HL-60 (cell line): Measurements from ENCODE around the gene HS3ST3A1.

Source experiments
- POLR2AphosphoS5 ChIP-seq: IDR thresholded peaks from 2 replicates; pipeline ENCODE4 v1.6.1; 2012; ENCODE audit warnings: low read depth
- SPI1 ChIP-seq: IDR thresholded peaks from 2 replicates; pipeline ENCODE4 v1.6.1; 2012; ENCODE audit warnings: low read depth, mild to moderate bottlenecking, borderline replicate concordance
- TF ChIP-seq, protein P1 (sequence below): IDR thresholded peaks from one replicate; pipeline ENCODE4 v1.5.1; 2011; ENCODE audit warnings: low read length, control low read depth, inconsistent platforms; ENCODE audit not compliant: insufficient read depth
- TF ChIP-seq, protein P2 (sequence below): IDR thresholded peaks from 2 replicates; pipeline ENCODE4 v1.6.1; 2012; ENCODE audit warnings: low read depth; ENCODE audit not compliant: insufficient replicate concordance

DNA sequence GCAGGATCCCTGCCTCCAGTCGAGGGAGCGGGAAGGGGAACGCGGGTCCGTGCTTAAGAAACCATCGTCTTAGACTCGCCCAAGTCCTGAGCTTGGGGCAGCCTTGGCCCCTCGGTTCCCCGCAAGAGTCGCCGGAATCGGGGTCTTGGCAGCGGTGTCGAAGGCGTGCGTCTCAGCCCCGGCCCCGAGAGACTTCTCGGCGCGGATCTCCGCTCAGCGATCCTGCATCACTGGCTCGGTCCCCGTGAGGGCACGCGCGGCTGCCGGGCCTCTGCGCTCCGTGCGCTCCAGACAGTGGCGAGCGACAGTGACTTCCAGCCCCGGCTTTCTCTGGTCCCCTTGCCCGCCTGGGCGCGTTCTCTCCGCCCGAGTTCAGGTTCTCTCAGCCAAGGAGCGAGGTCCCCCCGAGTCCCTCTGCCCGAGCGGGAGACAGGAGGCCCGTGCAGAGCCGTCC lies 380 bp downstream of the HS3ST3A1 start:
- TF ChIP-seq, protein P1, sequence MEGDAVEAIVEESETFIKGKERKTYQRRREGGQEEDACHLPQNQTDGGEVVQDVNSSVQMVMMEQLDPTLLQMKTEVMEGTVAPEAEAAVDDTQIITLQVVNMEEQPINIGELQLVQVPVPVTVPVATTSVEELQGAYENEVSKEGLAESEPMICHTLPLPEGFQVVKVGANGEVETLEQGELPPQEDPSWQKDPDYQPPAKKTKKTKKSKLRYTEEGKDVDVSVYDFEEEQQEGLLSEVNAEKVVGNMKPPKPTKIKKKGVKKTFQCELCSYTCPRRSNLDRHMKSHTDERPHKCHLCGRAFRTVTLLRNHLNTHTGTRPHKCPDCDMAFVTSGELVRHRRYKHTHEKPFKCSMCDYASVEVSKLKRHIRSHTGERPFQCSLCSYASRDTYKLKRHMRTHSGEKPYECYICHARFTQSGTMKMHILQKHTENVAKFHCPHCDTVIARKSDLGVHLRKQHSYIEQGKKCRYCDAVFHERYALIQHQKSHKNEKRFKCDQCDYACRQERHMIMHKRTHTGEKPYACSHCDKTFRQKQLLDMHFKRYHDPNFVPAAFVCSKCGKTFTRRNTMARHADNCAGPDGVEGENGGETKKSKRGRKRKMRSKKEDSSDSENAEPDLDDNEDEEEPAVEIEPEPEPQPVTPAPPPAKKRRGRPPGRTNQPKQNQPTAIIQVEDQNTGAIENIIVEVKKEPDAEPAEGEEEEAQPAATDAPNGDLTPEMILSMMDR: no peak
- TF ChIP-seq POLR2AphosphoS5 (no peak), SPI1 (no peak)
- TF ChIP-seq, protein P2, sequence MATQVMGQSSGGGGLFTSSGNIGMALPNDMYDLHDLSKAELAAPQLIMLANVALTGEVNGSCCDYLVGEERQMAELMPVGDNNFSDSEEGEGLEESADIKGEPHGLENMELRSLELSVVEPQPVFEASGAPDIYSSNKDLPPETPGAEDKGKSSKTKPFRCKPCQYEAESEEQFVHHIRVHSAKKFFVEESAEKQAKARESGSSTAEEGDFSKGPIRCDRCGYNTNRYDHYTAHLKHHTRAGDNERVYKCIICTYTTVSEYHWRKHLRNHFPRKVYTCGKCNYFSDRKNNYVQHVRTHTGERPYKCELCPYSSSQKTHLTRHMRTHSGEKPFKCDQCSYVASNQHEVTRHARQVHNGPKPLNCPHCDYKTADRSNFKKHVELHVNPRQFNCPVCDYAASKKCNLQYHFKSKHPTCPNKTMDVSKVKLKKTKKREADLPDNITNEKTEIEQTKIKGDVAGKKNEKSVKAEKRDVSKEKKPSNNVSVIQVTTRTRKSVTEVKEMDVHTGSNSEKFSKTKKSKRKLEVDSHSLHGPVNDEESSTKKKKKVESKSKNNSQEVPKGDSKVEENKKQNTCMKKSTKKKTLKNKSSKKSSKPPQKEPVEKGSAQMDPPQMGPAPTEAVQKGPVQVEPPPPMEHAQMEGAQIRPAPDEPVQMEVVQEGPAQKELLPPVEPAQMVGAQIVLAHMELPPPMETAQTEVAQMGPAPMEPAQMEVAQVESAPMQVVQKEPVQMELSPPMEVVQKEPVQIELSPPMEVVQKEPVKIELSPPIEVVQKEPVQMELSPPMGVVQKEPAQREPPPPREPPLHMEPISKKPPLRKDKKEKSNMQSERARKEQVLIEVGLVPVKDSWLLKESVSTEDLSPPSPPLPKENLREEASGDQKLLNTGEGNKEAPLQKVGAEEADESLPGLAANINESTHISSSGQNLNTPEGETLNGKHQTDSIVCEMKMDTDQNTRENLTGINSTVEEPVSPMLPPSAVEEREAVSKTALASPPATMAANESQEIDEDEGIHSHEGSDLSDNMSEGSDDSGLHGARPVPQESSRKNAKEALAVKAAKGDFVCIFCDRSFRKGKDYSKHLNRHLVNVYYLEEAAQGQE: no peak
